CD4-positive, alpha-beta T cell (primary cell): ENCODE results near the gene XPC. TPM values are rescaled to one million over a fixed set of nuclear protein-coding genes. Genes with fewer than 3 reads are reported as not detected.

Experiments used
- ATAC-seq: fragments of 200-7000 bp; cut with Tn5 transposase; one replicate; pipeline ENCODE4 v1.10.0; 2022; ENCODE audit warnings: mild to moderate bottlenecking; ENCODE audit not compliant: poor library complexity
- CTCF ChIA-PET: fragments of 350-600 bp; sonication (Branson Sonifier 250); formaldehyde crosslinking; loops from one replicate; lab custom pipeline; 2021; ENCODE audit warnings: antibody characterized with exemption, inconsistent platforms; lab: Charles Lee
- POLR2A ChIA-PET: fragments of 350-600 bp; sonication (Branson Sonifier 250); formaldehyde crosslinking; loops from one replicate; lab custom pipeline; 2021; ENCODE audit warnings: antibody characterized with exemption, inconsistent platforms; lab: Charles Lee
- DNase-seq, 14 experiments: peaks; one replicate each; pipeline ENCODE4 v3.0.0-alpha.2; 2013 to 2020; ENCODE audit warnings: mixed read lengths in 2 of 14
- H3K27ac ChIP-seq, 2 donors: one replicate each; pipeline versions ENCODE4 v1.5.1 to v1.7.0; 2013; ENCODE audit warnings: low read length in 2 of 2, low read depth in 1 of 2, mild to moderate bottlenecking in 1 of 2
- H3K27me3 ChIP-seq, 2 experiments: 1 replicate in 1 of 2; 2 replicates in 1 of 2; pipeline versions ENCODE4 v1.6.1 to v1.7.0; 2013; ENCODE audit warnings: low read length in 2 of 2, control low read depth in 1 of 2, mild to moderate bottlenecking in 1 of 2, moderate library complexity in 1 of 2; ENCODE audit not compliant: insufficient read depth in 2 of 2, control insufficient read depth in 1 of 2
- H3K36me3 ChIP-seq: one replicate; pipeline ENCODE4 v1.6.1; 2013; ENCODE audit warnings: low read length, control low read depth; ENCODE audit not compliant: insufficient read depth
- H3K4me1 ChIP-seq: one replicate; pipeline ENCODE4 v1.6.1; 2013; ENCODE audit warnings: low read length, control low read depth; ENCODE audit not compliant: insufficient read depth
- H3K4me3 ChIP-seq: one replicate; pipeline ENCODE4 v1.5.1; 2013; ENCODE audit warnings: mild to moderate bottlenecking, low read length, moderate library complexity
- H3K9me3 ChIP-seq, 2 experiments: 1 replicate in 1 of 2; 2 replicates in 1 of 2; pipeline versions ENCODE4 v1.6.1 to v1.7.0; 2013; ENCODE audit warnings: low read length in 2 of 2, mild to moderate bottlenecking in 2 of 2, control low read depth in 1 of 2, moderate library complexity in 1 of 2; ENCODE audit not compliant: control insufficient read depth in 1 of 2, insufficient read depth in 1 of 2
- H3K27ac Mint-ChIP-seq: one replicate; pipeline ENCODE4 v1.8.0; 2020; ENCODE audit warnings: mixed read lengths
- H3K27me3 Mint-ChIP-seq: one replicate; pipeline ENCODE4 v1.8.0; 2021; ENCODE audit warnings: mixed read lengths
- H3K36me3 Mint-ChIP-seq: one replicate; pipeline ENCODE4 v1.8.0; 2021; ENCODE audit warnings: low read depth, mixed read lengths
- H3K4me1 Mint-ChIP-seq: one replicate; pipeline ENCODE4 v1.8.0; 2021; ENCODE audit warnings: low read depth, mixed read lengths
- H3K4me3 Mint-ChIP-seq: one replicate; pipeline ENCODE4 v1.8.0; 2020; ENCODE audit warnings: mild to moderate bottlenecking, mixed read lengths
- H3K9me3 Mint-ChIP-seq: one replicate; pipeline ENCODE4 v1.8.0; 2020; ENCODE audit warnings: mixed read lengths
- intact Hi-C, 2 experiments: fragments of 100-400 bp; cut with DNase I in 1 of 2; cut with micrococcal nuclease in 1 of 2; formaldehyde crosslinking; loops; one replicate each; pipeline versions ENCODE4 v1.15.1 to v1.9.0; 2023 to 2025; cut with DNase I, micrococcal nuclease
- total RNA-seq, 174 experiments: library from RNA in 2 of 174; stranded (reverse) in 2 of 174; gene quantifications; one replicate each; pipeline ENCODE4 v1.2.3 and lab custom pipeline; 2021 to 2026
- TF ChIP-seq, protein P1 (sequence below): fragments of 200-600 bp; IDR thresholded peaks from one replicate; pipeline ENCODE4 v1.8.0; 2022; ENCODE audit warnings: antibody characterized with exemption, mild to moderate bottlenecking

XPC gene
- total RNA-seq, 2 experiments from 2014 or later: 59.2 to 65.1 TPM

DNA sequence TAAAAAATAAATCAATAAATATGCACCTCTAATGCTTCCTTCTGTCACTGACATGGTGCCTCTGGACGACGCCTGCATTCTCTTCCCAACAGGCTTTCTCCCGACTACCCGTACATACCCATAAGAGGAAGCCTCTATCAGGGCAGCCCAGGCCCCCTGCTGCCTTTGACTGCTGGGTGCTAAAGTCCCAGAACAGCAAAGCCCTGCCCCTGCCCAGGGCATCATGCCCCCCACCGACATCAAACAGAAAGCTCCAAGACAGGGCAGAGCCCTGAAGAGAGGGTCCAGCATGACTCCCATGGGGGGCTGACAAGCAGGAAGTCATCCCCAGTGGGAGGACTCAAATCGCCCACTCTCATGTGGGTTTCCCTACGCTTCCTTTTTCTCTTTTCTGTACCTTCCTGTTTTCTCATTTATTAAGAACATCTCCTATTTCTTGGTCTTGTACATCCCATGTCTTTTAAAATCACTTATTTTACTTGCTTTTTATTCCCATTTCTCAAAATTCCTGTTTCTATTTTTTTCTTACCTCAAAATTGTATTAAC, 23.4 kb downstream of the XPC start:
- H3K27ac ChIP-seq: no peak overlapping the region
- TF ChIP-seq, protein P1, sequence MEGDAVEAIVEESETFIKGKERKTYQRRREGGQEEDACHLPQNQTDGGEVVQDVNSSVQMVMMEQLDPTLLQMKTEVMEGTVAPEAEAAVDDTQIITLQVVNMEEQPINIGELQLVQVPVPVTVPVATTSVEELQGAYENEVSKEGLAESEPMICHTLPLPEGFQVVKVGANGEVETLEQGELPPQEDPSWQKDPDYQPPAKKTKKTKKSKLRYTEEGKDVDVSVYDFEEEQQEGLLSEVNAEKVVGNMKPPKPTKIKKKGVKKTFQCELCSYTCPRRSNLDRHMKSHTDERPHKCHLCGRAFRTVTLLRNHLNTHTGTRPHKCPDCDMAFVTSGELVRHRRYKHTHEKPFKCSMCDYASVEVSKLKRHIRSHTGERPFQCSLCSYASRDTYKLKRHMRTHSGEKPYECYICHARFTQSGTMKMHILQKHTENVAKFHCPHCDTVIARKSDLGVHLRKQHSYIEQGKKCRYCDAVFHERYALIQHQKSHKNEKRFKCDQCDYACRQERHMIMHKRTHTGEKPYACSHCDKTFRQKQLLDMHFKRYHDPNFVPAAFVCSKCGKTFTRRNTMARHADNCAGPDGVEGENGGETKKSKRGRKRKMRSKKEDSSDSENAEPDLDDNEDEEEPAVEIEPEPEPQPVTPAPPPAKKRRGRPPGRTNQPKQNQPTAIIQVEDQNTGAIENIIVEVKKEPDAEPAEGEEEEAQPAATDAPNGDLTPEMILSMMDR: no peak
- H3K4me1 ChIP-seq: peaks cover 3% of the 10 kb centered on the region
- POLR2A ChIA-PET: interaction anchor here (1.0 to 1.3 kb wide), 2 partner anchors 10 to 30 kb away, joined by 4 read pairs; partner anchors contain the start of genes CHCHD4 and TMEM43
- intact Hi-C loops: no loop called here
- H3K36me3 Mint-ChIP-seq: peaks cover 92% of the 10 kb centered on the region
- H3K4me3 Mint-ChIP-seq: no peak overlapping the region
- peaks cover 11% of the 10 kb centered on the region for H3K4me1 Mint-ChIP-seq
- H3K9me3 ChIP-seq: no peaks in the 10 kb centered on the region
- no peaks in the 10 kb centered on the region for H3K9me3 Mint-ChIP-seq
- CTCF ChIA-PET: no interaction called here
- H3K27ac Mint-ChIP-seq: no peak overlapping the region
- DNase-seq (no peak), ATAC-seq (no peak)
- H3K36me3 ChIP-seq: peaks cover 97% of the 10 kb centered on the region
- no peak overlapping the region for H3K4me3 ChIP-seq
- no peaks in the 10 kb centered on the region for H3K27me3 ChIP-seq
- no peaks in the 10 kb centered on the region for H3K27me3 Mint-ChIP-seq

DNA sequence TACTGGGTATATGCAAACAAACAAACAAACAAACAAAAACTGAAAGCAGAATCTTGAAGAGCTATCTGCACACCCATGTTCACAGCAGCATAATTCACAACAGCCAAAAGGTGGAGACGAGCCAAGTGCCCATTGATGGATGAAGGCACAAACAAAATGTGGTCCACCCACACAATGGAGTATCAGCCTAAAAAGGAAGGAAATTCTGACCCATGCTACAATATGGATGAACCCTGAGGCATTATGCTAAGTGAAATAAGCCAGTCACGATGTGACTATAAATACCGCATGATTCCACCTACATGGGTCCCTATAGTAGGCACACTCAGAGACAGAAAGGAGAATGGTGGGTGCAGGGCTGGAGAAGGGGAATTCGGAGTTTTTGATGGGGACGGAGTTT, 24.1 kb downstream of the XPC start:
- DNase-seq (no peak), ATAC-seq (no peak)
- H3K4me1 ChIP-seq: peaks cover 3% of the 10 kb centered on the region
- peaks cover 91% of the 10 kb centered on the region for H3K36me3 Mint-ChIP-seq
- intact Hi-C loops: no loop called here
- no peaks in the 10 kb centered on the region for H3K9me3 ChIP-seq
- peaks cover 11% of the 10 kb centered on the region for H3K4me1 Mint-ChIP-seq
- CTCF ChIA-PET: no interaction called here
- H3K27ac Mint-ChIP-seq: no peak overlapping the region
- peaks cover 91% of the 10 kb centered on the region for H3K36me3 ChIP-seq
- no peak overlapping the region for H3K4me3 ChIP-seq
- H3K27me3 ChIP-seq: no peaks in the 10 kb centered on the region
- POLR2A ChIA-PET: interaction anchor here (1.9 kb wide), 1 partner anchor 24 kb away, joined by 7 read pairs; the partner anchor contains the start of genes LSM3 and XPC
- no peak overlapping the region for H3K27ac ChIP-seq
- H3K9me3 Mint-ChIP-seq: no peaks in the 10 kb centered on the region
- TF ChIP-seq, protein P1: no peak
- H3K4me3 Mint-ChIP-seq: no peak overlapping the region
- no peaks in the 10 kb centered on the region for H3K27me3 Mint-ChIP-seq

DNA sequence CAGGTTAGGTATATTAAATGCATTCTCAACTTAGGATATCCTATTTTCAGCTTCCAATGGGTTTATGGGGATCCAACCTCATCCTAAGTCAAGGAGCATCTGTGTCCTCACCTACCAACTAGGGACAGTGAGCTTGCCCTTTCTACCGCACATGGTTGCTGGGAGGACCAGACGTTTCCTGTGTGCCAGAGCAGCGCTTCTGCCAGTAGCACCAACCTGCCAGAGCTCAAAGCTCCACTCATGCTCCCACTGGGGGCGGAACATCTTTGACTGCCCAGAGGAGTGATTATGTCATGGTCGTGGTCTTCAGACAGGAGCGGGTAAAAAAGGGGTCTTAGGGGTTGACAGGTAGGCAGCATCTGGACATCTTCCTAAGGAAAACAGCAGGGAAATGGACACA, 24.7 kb downstream of the XPC start:
- TF ChIP-seq, protein P1: no peak
- H3K4me1 Mint-ChIP-seq: peaks cover 11% of the 10 kb centered on the region
- Histone ChIP-seq H3K4me1 (peaks cover 3% of the 10 kb centered on the region), H3K36me3 (peaks cover 88% of the 10 kb centered on the region), H3K27ac (no peak overlapping the region), H3K9me3 (no peaks in the 10 kb centered on the region), H3K27me3 (no peaks in the 10 kb centered on the region), H3K4me3 (no peak overlapping the region)
- H3K27ac Mint-ChIP-seq: no peak overlapping the region
- CTCF ChIA-PET: no interaction called here
- intact Hi-C loops: no loop called here
- no peaks in the 10 kb centered on the region for H3K27me3 Mint-ChIP-seq
- no peaks in the 10 kb centered on the region for H3K9me3 Mint-ChIP-seq
- ATAC-seq: no peak
- H3K36me3 Mint-ChIP-seq: peaks cover 91% of the 10 kb centered on the region
- no peak for DNase-seq
- POLR2A ChIA-PET: interaction anchor here (1.9 kb wide), 1 partner anchor 25 kb away, joined by 7 read pairs; the partner anchor contains the start of genes LSM3 and XPC
- no peak overlapping the region for H3K4me3 Mint-ChIP-seq
